SHP77 treated with DMSO at 0.1 percent for 48 hours (cell line): ENCODE measurements around the gene MAN1C1.
A peak's percentile ranks its signal among the peaks of the same experiment; 100 is the strongest.

Experiments used
- DNase-seq: peaks from one replicate; lab custom pipeline; 2025; lab: John Stamatoyannopoulos, UW

MAN1C1 gene

DNA sequence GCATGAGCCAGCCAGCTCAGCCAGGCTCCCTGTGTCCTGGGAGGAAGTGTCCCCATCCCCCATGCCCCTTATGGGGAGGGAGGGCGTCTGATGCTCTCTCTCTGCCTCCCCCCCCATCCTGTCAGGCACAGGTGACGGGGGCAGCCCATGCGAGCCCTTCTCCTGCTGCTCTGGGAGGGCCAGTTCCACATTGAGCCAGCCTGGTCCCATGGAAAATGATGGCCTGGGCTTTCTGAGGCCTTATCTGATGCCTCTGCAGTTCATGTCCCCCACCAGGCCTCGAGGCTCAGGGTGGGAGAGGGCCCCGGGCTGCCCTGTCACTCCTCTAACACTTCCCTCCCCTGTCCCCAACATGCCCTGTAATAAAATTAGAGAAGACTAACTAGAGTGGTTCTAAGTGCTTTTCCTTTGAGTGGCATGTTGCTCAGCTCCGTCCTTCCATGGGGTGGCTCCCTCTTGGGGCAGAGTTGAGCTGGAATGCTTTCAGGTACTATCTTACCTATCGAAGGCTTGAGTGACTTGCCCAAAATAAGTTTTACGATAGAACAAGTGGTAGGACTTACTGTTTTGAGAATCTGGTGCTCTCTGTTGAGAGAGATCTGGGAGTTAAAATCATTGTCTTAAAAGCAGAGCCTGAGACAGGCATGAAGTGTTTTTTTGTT, 201.4 kb downstream of the MAN1C1 start:
- no peak for DNase-seq

DNA sequence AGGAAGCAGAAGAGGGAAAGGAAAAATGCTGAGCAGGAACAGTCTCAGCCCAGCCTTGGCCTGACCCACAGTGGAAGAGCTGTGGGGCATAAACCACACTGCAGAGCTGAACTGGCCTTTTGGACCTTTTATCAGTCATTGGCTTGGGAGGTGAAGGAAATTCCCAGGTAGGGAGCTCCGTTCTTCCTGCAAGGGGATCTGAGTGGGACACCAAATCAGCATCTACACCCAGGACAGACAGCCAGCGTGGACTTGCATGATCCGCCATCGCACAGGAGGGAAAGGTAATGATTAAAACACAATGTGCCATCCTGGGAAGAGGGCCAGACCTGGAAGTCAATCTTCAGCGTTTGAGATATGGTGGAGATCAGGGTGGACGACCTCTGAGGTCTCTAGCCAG, 202.0 kb downstream of the MAN1C1 start:
- DNase-seq = no peak

DNA sequence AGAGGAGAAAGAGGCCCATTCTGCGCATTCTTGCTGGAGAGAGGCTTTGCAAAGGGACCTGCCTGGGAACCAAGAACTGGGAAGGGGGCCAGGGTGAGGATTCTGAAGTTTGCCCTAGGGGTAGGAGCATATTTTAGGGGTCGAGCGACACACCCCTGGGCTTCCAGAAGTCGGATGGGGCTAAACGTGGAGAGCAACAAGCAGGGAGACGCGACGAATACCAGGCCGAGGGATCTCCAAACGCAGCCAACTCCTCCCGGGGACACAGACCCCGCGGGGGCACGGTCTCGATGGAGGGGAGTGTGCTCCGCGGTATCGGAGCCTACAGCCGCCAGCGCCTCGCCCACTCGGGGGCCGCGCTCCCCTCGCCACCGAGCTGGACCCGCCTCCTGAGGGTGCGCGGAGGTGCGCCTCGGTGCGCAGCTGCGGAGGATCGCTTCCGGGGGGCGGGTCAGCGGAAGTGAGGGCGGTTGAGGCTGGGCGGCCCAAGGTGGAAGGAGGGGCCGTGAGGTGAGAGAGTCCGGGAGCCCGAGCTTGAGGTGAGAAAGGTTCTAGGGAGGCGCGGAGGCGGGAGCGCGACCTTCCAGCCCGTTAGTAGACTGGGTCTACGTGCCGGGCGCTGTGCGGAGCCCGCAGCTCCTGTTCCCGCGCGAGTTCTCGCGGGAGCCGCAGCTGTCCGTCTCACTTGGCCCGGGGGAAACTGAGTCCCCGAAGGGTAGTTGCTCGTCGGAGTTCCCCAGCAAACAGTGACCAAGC, 203.1 kb downstream of the MAN1C1 start, which contains the start of gene MTFR1L:
Gene MTFR1L, plus strand, starts transcription at position 464 of the 756 bp plus-strand sequence. CDS start 3,151 bp downstream, outside the sequence.
- DNase-seq = peak; percentile 43

DNA sequence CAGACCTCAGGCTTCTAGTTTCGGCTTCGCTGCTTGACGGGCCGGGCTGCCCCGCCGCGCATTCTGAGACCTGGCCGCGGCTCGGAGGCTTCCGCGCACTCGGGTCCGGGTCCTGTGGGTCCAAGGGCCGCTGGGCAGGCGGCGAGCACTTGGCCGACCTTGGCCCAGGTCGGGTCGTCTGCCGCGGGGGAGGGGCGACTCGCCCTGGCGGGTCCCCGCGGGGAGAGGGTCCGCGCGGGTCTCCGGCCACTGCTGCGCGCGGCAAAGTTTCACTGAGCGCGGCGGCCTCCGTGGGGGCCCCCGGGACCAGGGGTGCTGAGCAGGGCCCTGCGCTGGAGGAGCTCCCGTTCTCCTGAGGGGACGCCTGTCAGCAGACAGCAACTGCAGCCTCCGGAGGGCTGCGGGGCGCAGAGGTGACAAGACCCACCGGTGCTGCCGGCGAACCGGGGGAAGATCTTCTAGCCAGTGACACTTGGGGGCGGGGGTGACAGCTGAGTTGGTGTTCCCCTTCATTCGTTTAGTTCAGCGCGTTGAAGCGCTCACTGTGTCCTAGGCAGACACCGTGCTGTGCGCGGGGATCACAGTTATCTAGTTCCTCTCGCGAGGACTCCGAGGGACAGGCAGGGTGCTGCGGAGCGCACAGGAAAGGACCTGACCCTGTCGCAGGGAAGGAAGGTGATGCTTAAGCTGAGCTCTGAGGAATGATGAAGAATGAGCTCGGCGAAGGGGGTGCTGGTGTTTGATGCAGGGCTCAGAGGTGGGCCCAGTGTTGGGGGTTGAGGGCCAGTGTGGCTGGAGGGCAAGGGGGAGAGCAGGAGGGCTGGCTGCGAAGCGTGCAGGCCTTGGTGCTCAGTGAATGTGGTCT, 203.9 kb downstream of the MAN1C1 start:
- DNase-seq = peak; percentile 24

DNA sequence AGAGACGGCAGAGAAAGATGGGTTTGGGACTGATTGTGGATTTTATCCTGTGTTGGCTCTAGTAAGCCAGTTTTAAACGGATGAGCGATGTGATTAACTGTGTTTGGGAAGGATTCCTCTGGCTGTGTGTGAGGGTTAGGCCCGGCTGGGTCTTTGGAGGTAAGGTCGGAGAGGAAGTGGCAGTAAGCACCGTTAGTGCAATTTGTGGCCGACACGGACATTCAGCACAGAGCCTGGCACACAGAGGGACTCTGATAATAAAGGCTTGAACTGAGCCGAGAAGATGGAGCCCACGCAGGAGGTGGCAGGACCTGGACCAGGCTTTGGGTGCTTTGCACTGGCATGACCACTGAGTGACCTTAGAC, 204.5 kb downstream of the MAN1C1 start:
- DNase-seq = no peak

DNA sequence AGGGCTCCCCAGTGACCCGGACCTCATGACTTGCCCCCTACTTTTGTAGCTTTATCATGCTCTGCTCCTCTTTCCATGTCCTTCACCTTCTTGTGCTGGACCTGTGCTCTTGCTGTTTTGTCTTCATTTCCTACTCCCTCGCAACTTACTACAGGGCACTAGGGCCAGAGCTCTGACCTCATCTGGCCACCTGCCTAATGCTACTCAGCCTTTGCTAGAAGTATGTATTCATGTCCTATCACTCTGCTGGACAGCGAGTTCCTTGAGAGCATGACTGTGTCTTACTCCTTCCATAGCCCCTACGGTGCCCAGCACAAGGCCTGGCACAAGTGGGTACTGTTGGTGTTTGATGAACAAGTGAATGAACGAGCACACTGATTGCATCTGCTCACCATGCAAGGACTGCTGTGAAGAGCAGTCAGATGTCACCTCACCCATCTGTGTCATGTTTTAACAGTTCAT, 205.1 kb downstream of the MAN1C1 start:
- DNase-seq = no peak

DNA sequence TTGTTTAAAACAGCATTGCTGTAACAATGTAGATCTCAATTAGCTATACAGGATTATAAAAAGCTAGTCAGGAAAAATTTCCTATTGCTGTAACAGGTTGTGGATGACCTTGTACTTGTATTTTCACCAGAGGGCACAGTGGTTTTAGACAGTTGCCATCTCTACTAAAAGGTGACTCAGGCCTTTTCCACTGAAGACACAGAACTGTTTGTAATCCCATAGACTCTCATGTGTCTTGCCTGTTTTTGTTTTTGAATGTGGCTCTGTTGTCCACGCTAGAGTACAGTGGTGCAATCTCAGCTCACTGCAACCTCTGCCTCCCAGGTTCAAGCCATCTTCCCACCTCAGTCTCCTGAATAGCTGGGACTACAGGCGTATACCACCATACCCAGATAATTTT, 209.0 kb downstream of the MAN1C1 start:
- DNase-seq = no peak

DNA sequence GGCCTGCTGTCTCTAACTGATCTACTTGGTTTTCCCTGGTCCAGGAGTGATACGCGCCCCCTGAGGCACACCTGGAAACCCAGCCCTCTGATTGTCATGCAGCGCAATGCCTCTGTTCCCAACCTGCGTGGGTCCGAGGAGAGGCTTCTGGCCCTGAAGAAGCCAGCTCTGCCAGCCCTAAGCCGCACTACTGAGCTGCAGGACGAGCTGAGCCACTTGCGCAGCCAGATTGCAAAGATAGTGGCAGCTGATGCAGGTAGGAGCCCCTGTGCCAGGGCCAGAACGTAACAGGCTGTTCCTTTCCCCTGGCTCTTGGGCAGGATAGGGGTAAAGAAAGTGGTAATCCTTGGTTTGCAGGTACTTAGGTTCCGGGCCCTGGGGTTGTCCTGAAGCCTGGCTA, 210.0 kb downstream of the MAN1C1 start:
- no peak for DNase-seq

DNA sequence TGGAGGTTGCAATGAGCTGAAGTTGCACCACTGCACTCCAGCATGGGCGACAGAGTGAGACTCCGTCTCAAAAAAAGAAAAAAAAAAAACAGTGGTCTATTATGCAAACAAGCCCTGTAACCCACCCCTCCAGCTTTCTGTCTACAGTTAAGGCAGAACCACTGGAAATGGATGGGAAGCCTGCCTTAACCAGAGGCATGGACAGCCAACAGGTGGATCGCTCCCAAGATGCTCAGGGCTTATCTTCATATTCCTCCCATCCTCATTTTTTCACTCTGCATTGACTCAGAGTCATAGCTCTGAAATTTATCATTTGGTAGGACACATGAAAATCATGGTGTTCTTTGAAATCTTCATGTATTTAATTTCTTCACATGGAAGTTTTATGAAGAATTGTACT, 211.9 kb downstream of the MAN1C1 start:
- DNase-seq = no peak

DNA sequence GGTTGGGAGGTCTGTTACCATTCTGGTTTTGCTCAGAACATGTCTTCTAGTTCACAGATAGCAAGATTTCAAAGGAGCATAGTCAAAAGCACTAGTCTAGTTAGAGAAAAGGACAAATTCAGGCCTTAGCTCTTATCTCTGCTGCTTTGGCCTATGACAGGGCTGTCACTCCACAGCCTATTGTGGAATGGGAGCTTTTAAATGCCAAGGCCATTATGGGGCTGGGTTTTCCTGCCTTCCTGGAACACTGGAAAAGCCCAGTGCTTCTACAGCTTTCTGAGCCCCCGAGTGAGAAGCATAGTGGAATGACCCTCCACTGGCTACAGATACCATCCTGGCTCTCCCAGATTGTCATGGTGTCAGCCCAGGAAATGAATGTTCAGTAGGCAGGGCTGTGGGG, 212.5 kb downstream of the MAN1C1 start:
- no peak for DNase-seq

DNA sequence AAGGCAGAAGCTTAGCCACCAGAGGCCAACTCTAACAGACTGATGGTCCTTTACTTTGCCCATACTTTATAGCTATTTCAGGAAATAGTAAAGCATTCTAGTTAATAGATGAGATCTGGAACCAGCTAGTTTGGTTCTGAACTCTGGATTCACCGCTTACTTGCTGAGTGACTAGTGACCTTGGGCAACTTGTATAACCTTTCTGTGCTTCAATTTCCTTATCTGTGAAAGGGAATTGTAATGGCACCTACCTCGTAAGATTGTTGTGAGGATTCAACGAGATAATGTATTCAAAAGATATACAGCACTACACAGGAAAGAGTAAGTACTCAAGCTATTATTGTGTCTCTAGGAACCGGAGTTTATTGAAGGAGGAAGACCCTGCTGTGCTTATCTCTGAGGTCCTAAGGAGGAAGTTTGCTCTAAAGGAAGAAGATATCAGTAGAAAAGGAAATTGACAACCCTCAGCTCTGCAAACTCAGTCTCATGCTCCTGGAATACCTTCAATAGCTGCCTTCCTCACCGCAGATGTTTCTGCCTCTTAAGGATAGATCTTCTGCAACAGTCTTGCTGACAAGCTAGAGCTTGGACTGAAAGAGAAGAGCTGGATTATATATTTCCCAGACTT, 215.1 kb downstream of the MAN1C1 start:
- no peak for DNase-seq

DNA sequence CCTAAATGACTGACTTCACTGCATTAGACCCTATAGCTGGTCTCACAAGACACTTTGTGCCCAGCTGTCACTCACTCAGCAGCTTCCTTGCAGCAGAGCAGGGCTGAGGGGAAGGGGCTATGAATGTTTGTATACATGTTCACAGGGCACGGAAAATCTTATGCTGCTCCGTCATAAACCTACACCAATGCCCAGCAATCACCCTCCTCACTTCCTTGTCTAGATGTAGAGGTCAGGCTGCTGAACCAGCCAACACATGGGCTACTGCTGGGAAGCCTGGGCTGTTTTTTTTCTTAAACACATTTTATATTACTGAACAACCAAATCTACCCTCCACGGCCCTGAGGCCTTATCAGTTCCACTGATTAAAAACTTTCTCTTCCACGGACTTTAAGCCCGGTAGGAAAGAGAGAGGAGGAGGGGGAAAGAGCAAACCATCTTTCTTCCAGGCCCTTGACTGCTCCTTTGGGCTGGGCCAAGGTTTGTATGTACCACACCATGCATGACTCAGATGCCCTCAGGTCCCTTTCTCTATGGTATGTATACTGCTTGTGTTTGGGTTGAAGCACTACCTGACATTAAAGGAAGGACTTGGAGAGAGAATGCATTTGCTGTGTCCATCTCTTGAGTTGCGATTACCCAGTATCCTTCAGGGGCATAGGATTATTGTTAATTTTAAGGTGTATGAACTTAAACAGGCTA, 215.9 kb downstream of the MAN1C1 start:
- no peak for DNase-seq

DNA sequence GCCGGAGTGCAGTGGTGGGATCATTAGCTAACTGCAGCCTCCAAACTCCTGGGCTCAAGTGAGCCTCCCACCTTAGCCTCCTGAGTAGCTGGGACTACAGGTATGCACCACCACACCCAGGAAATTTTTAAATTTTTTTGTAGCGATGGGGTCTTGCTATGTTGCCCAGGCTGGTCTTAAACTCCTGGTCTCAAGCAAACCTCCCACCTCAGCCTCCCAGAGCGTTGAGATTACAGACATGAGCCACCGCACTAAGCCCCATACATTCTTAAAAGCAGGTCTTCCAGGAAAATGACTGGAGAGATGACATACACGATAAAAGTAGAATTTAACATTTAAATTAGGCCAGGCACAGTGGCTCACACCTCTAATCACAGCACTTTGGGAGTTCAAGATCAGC, 216.6 kb downstream of the MAN1C1 start:
- no peak for DNase-seq
